SJSA1 (cell line): ENCODE results near the gene STX5. TPM values are rescaled to one million over a fixed set of nuclear protein-coding genes. Genes with fewer than 3 reads are reported as not detected.
"Not testable (repeated sequence)": the region's sequence is repeated elsewhere in the genome, so short reads cannot be mapped to it uniquely, and the experiment has no call there.

Experiments
- DNase-seq, 2 experiments: peaks; one replicate each; pipeline ENCODE4 v3.0.0-alpha.2; 2015 to 2020; ENCODE audit warnings: low spot score in 2 of 2, low read depth in 1 of 2
- H3K27ac ChIP-seq: fragments of 250-450 bp; sonication (Bioruptor Pico); 2 replicates; pipeline ENCODE4 v1.5.1; 2020; ENCODE audit warnings: mild to moderate bottlenecking, moderate library complexity
- H3K27me3 ChIP-seq: fragments of 250-450 bp; sonication (Bioruptor Pico); replicated peaks from 2 replicates; pipeline ENCODE4 v1.5.1; 2020; ENCODE audit warnings: mild to moderate bottlenecking, moderate library complexity
- H3K36me3 ChIP-seq: fragments of 250-450 bp; sonication (Bioruptor Pico); 2 replicates; pipeline ENCODE4 v1.5.1; 2020; ENCODE audit warnings: mild to moderate bottlenecking
- H3K4me1 ChIP-seq: fragments of 250-450 bp; sonication (Bioruptor Pico); replicated peaks from 2 replicates; pipeline ENCODE4 v1.6.1; 2021; ENCODE audit warnings: mild to moderate bottlenecking
- H3K4me3 ChIP-seq: fragments of 250-450 bp; sonication (Bioruptor Pico); 2 replicates; pipeline ENCODE4 v1.5.1; 2020; ENCODE audit warnings: mild to moderate bottlenecking
- H3K9me3 ChIP-seq: fragments of 250-450 bp; sonication (Bioruptor Pico); replicated peaks from 2 replicates; pipeline ENCODE4 v1.5.1; 2020; ENCODE audit warnings: mild to moderate bottlenecking
- total RNA-seq: library from RNA; depleted of rRNA; stranded (reverse); fragments of >200 nt; shearing (Covaris generic); gene quantifications from 2 replicates; pipeline ENCODE4 v1.2.3, GENCODE V29; 2014

STX5 gene
- total RNA-seq, 1 experiment from 2014 or later: 45.8 TPM

DNA sequence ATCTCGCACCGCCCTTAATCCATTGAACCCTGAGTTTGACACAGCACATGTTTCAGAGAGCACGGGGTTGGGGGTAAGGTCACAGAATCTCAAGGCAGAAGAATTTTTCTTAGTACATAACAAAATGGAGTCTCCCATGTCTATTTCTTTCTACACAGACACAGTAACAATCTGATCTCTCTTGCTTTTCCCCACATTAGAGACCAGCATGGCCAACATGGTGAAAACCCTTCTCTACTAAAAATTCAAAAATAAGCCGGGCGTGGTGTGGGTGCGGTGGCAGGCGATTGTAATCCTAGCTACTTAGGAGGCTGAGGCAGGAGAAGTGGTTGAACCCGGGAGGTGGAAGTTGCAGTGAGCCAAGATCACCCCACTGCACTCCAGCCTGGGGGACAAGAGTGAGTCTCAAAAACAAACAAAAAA, 27.4 kb upstream of the STX5 start:
- H3K27me3 ChIP-seq, H3K27ac ChIP-seq, H3K9me3 ChIP-seq, H3K4me3 ChIP-seq, DNase-seq, H3K4me1 ChIP-seq: not testable (repeated sequence)
- H3K36me3 ChIP-seq: peaks cover 13% of the 10 kb centered on the region

DNA sequence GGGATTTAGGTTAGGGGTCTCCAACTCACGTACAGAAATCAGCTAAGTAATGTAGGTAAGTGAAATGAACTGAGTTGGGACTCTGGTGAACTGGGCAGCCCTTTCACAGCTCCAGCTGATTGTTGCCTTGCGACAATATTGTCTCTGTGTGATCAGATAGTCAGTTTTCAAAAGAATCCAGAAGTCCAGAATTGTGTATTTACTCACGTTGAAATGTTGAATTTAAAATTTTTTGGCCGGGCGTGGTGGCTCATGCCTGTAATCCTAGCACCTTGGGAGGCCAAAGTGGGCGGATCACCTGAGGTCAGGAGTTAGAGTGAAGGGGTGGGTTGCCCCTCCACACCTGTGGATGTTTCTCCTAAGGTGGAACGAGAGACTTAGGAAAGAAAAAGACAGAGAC, 26.4 kb upstream of the STX5 start:
- Histone ChIP-seq H3K36me3 (peaks cover 24% of the 10 kb centered on the region), H3K4me3 (no peak overlapping the region), H3K27me3 (no peaks in the 10 kb centered on the region), H3K4me1 (peaks cover 19% of the 10 kb centered on the region), H3K9me3 (no peaks in the 10 kb centered on the region), H3K27ac (no peak overlapping the region)
- DNase-seq: no peak

DNA sequence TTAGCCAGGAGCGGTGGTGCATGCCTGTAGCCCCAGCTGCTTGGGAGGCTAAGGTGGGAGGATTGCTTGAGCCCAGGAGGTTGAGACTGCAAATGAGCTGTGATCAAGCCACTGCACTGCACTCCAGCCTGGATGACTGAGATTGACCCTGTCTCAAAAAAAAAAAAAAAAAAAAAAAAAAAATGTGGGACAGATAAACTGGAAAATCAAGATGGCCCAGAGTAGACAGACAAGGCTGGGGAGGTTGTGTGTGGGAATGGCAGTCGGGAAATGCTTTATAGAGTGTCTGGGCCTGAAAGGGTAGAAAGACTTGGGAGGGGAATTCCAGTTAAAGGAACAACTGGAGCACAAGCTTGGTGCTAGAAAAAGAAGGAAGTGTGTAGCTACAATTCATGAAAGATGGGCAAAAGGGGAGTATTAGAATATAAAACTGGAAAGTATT, 25.7 kb upstream of the STX5 start:
- Histone ChIP-seq H3K27me3 (no peaks in the 10 kb centered on the region), H3K27ac (no peak overlapping the region), H3K4me3 (no peak overlapping the region), H3K9me3 (no peaks in the 10 kb centered on the region), H3K36me3 (peaks cover 30% of the 10 kb centered on the region), H3K4me1 (peaks cover 23% of the 10 kb centered on the region)
- DNase-seq: no peak

DNA sequence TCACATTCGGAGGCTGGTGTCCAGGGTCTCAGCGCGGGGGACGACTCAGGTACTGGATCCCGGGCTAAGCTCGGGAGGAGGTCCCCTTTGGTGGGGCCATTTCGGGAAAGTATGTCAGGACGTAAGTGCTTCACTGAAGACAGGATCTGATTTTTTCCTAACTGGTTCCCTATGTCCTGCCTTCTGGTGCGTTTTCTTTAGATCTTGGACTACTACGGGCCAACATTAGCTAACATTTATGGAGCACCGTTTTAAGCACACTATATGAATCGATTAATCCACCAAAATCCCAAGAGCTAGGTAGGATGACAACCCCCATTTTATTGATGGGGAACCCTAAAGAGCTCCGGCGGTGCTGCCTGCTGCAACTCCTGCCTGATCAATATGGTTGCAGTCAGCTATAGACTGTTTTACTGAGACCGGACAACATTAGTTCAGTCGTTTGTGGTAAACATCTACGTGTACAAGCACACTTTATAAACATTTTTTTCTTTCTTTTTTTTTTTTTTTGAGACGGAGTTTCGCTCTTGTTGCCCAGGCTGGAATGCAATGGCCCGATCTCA, 24.6 kb upstream of the STX5 start:
- Histone ChIP-seq H3K36me3 (peaks cover 42% of the 10 kb centered on the region), H3K4me3 (peak overlapping the region; percentile 54), H3K4me1 (peaks cover 26% of the 10 kb centered on the region), H3K27me3 (no peaks in the 10 kb centered on the region), H3K27ac (peak overlapping the region; percentile 64), H3K9me3 (no peaks in the 10 kb centered on the region)
- DNase-seq: no peak

DNA sequence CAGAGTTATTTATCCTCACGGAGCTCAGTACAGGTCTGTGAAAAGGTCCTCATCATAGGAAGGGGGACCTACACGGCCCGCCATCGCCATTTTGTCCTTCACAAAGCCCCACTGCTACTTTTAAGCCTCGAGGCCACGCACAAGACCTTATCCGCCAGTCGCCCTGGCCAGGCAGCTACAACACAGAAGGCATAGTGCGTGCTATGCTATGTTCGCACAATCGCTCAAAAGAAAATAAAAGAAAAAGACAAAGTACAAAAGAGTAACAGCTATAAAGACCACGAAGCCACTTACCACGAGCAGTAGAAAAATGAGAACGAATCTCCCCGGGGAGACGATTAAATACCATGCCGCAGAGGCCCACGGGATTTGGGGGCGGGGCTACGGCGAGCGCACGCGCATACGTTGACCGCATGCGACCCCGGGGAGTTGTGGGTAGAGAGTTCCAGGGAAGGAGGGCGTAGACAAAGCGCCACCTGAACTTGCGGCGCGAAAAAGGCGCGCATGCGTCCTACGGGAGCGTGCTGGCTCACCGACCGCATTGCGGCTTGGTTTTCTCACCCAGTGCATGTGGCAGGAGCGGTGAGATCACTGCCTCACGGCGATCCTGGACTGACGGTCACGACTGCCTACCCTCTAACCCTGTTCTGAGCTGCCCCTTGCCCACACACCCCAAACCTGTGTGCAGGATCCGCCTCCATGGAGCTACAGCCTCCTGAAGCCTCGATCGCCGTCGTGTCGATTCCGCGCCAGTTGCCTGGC, 23.9 kb upstream of the STX5 start:
- no peaks in the 10 kb centered on the region for H3K9me3 ChIP-seq
- H3K27ac ChIP-seq: peak overlapping the region; percentile 64
- DNase-seq: peak; percentile 99
- H3K4me3 ChIP-seq: peak overlapping the region; percentile 54
- peaks cover 46% of the 10 kb centered on the region for H3K36me3 ChIP-seq
- H3K27me3 ChIP-seq: no peaks in the 10 kb centered on the region
- H3K4me1 ChIP-seq: peaks cover 26% of the 10 kb centered on the region

DNA sequence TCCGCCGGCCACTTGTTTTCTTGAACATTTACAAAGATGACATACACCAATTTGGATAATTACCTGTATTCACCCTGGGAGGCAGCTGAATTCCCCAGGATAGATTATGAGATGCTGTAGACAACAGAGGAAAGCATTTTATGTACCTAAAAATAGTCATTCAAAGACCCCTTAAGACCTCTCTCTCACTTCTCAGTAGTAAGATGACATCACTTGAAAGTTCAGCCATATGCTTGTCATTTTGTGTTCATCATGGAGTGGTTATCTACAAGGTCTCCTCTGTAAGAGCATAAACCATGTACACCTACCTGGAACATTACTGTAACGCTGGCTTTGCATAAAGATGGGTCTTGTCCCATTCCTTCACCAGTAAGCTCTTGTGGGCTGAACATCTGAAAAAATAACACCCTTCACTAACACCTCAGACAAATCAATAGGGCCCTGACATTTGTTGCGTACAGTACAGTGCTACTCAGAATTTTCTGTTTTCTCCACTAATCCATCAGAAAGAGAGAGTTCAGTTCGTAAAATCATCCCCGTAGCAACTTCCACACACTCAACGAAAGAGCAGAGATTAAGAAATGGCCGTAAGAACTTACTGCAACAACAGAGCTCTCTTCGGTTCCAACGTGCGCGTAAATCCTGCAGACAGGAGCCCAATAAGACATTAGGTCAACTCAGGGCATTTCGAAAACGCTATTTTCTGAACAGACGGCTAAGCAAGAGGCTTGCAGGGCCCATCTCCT, 23.1 kb upstream of the STX5 start:
- no peaks in the 10 kb centered on the region for H3K27me3 ChIP-seq

DNA sequence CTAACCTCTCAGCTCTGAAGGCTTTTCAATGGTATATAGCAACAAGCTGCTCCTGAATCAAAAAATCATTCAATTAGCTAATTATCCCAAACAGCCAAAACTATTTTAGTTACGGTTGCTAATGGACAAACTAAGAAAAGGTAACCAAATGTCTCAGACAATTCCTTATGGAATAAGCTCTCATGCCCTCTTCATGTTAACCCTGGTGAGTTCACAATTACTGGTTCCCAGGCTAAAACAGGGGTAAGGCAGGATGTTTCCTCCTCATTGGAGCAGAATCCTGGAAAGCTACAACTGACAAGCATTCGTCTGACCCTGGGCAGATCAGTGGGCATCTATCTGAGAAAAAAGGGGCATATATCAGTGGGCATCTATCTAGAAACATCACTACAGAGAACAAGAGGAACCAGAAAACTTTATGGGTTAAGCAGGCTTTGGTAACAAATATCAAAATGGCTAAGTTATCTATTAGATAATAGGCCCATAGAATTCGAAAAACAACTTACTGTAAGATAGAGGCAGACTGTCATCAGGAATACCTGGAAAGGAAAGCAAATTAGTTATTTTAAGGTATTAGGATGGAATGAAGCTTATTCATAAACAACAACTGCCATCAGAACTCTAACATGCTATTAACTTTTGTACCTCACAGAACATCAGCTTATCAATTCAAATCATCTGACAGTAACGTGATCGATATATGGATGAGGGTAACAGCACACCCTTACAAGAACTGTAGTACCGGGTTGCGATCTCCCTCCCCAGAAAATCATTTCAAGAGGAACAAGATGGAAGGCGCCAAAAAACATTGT, 22.4 kb upstream of the STX5 start:
- Histone ChIP-seq H3K4me1 (peaks cover 26% of the 10 kb centered on the region), H3K9me3 (no peaks in the 10 kb centered on the region), H3K36me3 (peaks cover 46% of the 10 kb centered on the region), H3K27ac (no peak overlapping the region), H3K27me3 (no peaks in the 10 kb centered on the region), H3K4me3 (peak overlapping the region; percentile 54)
- DNase-seq: no peak

More for the DNA sequence above, 23.1 kb upstream of the STX5 start:
- no peaks in the 10 kb centered on the region for H3K9me3 ChIP-seq
- H3K36me3 ChIP-seq: peaks cover 46% of the 10 kb centered on the region
- H3K27ac ChIP-seq: peak overlapping the region; percentile 49
- H3K4me3 ChIP-seq: peak overlapping the region; percentile 54
- H3K4me1 ChIP-seq: peaks cover 26% of the 10 kb centered on the region
- DNase-seq: peak in 1 of 2 experiments; percentile 28

DNA sequence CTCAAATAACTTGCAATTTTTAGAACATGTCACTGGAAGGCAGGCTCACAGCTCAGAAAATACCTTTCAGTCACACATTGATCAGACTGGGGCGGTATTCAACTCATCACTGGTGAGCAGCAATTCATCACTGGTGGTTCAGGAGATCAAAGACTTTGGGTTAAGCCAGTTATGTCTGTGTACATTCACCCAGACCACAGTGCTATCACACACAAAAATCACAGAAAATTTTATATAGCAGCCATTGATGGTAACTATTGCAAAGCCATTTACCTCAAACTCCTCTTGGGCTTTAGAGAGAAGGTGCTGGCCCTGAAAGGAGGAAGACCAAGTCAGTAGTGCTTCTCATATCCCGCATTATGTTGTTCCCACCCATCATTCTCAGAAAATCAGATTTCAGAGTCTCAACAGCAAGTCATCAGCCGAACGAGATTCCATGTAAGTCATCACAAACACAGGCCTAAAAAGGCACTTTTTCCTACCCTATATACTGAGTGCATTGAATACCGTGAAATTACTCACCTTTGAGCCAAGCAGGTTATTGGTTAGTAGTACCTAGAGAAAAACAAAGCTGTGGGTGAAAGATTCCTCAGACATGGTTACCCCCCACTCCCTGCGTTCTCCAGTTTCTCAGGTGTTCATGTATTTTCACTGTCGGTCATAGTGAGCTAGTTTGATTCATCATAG, 21.6 kb upstream of the STX5 start:
- Histone ChIP-seq H3K4me1 (peaks cover 26% of the 10 kb centered on the region), H3K27me3 (no peaks in the 10 kb centered on the region), H3K4me3 (peak overlapping the region; percentile 54), H3K27ac (no peak overlapping the region), H3K36me3 (peaks cover 46% of the 10 kb centered on the region), H3K9me3 (no peaks in the 10 kb centered on the region)
- DNase-seq: no peak

DNA sequence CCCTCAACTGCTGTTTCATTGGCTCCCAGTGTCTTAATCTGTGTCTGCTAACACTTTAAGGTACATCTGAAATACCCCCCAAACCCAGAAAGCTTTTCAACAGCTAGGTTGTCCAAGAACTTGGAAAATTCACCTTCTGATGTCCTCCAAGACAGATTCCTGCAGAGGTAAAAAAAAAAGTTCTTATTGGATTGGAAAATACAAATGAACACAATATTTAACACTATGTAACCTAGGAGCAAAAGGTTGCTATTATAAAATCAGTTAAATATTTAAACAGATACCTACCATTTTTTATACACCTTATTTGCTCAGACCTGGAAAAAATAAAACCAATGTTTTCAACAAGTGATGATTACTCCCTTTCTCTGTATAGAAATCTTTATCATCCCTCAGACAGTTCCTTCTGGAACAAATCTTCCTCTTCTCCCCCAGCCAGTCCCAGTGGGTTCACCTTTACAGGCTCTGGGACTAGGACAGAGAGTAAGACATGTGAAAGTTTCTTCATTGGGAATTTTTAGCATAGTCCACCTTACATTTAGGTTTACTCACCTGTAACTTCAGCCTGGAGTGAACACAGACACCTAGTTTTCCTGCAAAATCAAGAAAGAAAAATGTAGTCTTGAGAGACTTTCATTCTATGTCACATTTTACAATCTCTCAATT, 20.8 kb upstream of the STX5 start:
- Histone ChIP-seq H3K4me1 (peaks cover 26% of the 10 kb centered on the region), H3K9me3 (no peaks in the 10 kb centered on the region), H3K36me3 (peaks cover 46% of the 10 kb centered on the region), H3K27ac (no peak overlapping the region), H3K27me3 (no peaks in the 10 kb centered on the region), H3K4me3 (no peak overlapping the region)
- no peak for DNase-seq

DNA sequence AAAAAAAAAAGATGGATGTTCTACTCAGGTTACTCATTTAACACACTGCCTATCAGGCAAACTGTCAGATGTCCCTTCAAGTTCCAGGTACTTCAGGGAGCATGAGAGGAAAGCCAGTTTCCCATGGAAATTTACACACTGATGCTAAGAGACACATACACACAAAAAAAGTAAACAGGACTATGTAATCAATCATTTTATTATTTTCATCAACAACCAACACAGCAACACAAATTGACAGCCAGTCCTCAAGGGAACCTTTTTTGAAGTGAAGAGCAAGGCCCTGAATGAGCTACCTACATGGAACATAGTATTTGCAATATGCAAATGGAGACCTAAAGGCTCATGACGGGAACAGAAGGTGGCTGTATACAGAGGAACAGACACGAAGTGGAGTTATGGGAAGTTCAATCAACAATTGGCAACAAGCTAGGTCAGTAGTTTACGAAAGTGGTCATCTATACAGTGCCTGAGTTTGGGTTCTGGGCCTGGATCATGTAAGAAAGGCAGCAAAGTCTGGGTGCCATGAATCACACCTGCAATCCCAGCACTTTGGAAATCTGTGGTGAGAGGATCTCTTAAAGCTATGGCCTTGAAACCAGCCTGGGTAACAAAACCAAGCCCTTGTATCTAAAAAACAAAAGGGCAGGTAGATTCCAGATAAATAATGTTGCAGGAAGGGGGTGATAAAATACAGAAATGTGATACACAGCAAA, 20.1 kb upstream of the STX5 start:
- Histone ChIP-seq H3K4me1 (peaks cover 26% of the 10 kb centered on the region), H3K36me3 (peaks cover 46% of the 10 kb centered on the region), H3K4me3 (no peak overlapping the region), H3K27ac (no peak overlapping the region), H3K27me3 (no peaks in the 10 kb centered on the region), H3K9me3 (no peaks in the 10 kb centered on the region)
- DNase-seq: no peak

DNA sequence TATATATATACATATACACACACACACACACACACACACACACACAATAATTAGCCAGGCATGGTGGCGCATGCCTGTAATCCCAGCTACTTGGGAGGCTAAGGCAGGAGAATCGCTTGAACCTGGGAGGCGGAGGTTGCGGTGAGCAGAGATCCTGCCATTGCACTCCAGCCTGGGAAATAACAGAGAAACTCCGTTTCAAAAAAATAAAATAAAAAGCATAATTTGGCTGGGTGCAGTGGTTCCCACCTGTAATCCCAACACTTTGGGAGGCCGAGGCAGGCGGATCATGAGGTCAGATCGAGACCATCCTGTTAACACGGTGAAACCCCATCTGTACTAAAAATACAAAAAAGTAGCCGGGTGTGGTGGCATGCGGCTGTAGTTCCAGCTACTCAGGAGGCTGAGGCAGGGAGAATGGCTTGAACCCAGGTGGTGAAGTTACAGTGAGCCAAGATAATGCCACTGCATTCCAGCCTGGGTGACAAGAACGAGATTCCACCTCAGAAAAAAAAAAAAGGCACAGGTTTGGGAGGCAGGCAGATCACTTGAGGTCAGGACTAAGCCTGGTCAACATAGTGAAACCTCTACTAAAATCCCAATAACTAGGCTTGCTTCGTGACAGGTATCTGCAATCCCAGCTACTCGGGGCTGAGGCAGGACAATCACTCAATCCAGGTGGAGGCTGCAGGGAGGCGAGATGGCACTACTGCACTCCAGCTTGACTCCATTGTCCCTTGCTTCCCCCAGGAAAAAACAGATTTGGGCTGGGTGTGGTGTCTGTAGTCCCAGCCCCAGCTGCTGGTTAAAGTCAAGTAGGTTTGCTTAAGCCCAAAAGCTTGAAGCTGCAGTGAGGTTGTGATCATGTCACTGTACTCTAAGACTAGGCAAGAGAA, 19.3 kb upstream of the STX5 start:
- peak in 1 of 2 experiments; percentile 41 for DNase-seq
- Histone ChIP-seq H3K27me3 (no peaks in the 10 kb centered on the region), H3K9me3 (no peaks in the 10 kb centered on the region), H3K27ac (no peak overlapping the region), H3K4me3 (no peak overlapping the region), H3K4me1 (peaks cover 21% of the 10 kb centered on the region), H3K36me3 (peaks cover 46% of the 10 kb centered on the region)
